ENCODE data around the gene ADARB2. TPM values are rescaled to one million over a fixed set of nuclear protein-coding genes. Genes with fewer than 3 reads are reported as not detected.
A peak's percentile ranks its signal among the peaks of the same experiment; 100 is the strongest.

ADARB2 gene
- total RNA-seq: under 1 TPM; 0.27 to 0.78 (median 0.40) TPM
- total RNA-seq (2013): 0.14 TPM

GRCh38 chr10:1737222-1738061 lies at the start of gene ADARB2:
Gene ADARB2 (minus strand): TSS chr10:1737525.
- H3K27ac ChIP-seq (ENCODE audit: low read length): no peak within 1 kb of the TSS
- intact Hi-C loops (cut with micrococcal nuclease): no loop called here
- no peaks in the 10 kb centered on the region for H3K36me3 ChIP-seq (ENCODE audit: control insufficient read depth, insufficient read depth, low read length)
- Mint-ChIP-seq H3K27me3 (ENCODE audit: low read depth in 2 of 2) (peaks cover 37 to 71% of the 10 kb centered on the region in 2 donors), H3K4me3 (no peak within 1 kb of the TSS), H3K36me3 (no peaks in the 10 kb centered on the region), H3K9me3 (no peaks in the 10 kb centered on the region), H3K27ac (no peak within 1 kb of the TSS), H3K4me1 (no peaks in the 10 kb centered on the region)
- ATAC-seq (no peak), DNase-seq (peak in 1 of 2 donors; percentile 15)
- no peaks in the 10 kb centered on the region for H3K9me3 ChIP-seq (ENCODE audit: control insufficient read depth, insufficient read depth, low read length)
- WGBS (ENCODE audit: insufficient coverage): 1% methylated on average over 50 of the region's 50 CpGs
- peaks cover 39% of the 10 kb centered on the region for H3K27me3 ChIP-seq (ENCODE audit: control insufficient read depth, insufficient read depth, low read length)
- TF ChIP-seq CTCF (IDR thresholded peaks at IDR 0.05): no peak
- peaks cover 15% of the 10 kb centered on the region for H3K4me1 ChIP-seq (ENCODE audit: control insufficient read depth, insufficient read depth, low read length)
- H3K4me3 ChIP-seq (ENCODE audit: low read length): peak within 1 kb of the TSS; percentile 5

GRCh38 chr10:1785835-1786234 lies 48.5 kb upstream of the ADARB2 start:
- no peak for ATAC-seq
- Mint-ChIP-seq H3K4me1 (no peaks in the 10 kb centered on the region), H3K27ac (no peak overlapping the region), H3K9me3 (no peaks in the 10 kb centered on the region), H3K4me3 (no peak overlapping the region), H3K27me3 (ENCODE audit: low read depth in 2 of 2) (no peaks in the 10 kb centered on the region), H3K36me3 (no peaks in the 10 kb centered on the region)
- Histone ChIP-seq H3K27ac (ENCODE audit: low read length) (no peak overlapping the region), H3K4me3 (ENCODE audit: low read length) (no peak overlapping the region), H3K9me3 (ENCODE audit: control insufficient read depth, insufficient read depth, low read length) (no peaks in the 10 kb centered on the region), H3K4me1 (ENCODE audit: control insufficient read depth, insufficient read depth, low read length) (no peaks in the 10 kb centered on the region), H3K27me3 (ENCODE audit: control insufficient read depth, insufficient read depth, low read length) (no peaks in the 10 kb centered on the region), H3K36me3 (ENCODE audit: control insufficient read depth, insufficient read depth, low read length) (no peaks in the 10 kb centered on the region)
- TF ChIP-seq CTCF (IDR thresholded peaks at IDR 0.05): no peak
- 71% methylated on average over 3 of the region's 3 CpGs for WGBS (ENCODE audit: insufficient coverage)
- intact Hi-C loops (cut with micrococcal nuclease): no loop called here
- DNase-seq: no peak

GRCh38 chr10:1782841-1783240 lies 45.5 kb upstream of the ADARB2 start:
- ATAC-seq (no peak), DNase-seq (no peak)
- no peaks in the 10 kb centered on the region for H3K9me3 ChIP-seq (ENCODE audit: control insufficient read depth, insufficient read depth, low read length)
- Mint-ChIP-seq H3K27me3 (ENCODE audit: low read depth in 2 of 2) (no peaks in the 10 kb centered on the region), H3K36me3 (no peaks in the 10 kb centered on the region), H3K4me3 (no peak overlapping the region), H3K4me1 (no peaks in the 10 kb centered on the region), H3K27ac (no peak overlapping the region), H3K9me3 (no peaks in the 10 kb centered on the region)
- WGBS (ENCODE audit: insufficient coverage): 89% methylated on average over 5 of the region's 5 CpGs
- no peaks in the 10 kb centered on the region for H3K4me1 ChIP-seq (ENCODE audit: control insufficient read depth, insufficient read depth, low read length)
- no peak overlapping the region for H3K27ac ChIP-seq (ENCODE audit: low read length)
- no peaks in the 10 kb centered on the region for H3K27me3 ChIP-seq (ENCODE audit: control insufficient read depth, insufficient read depth, low read length)
- no peak for TF ChIP-seq CTCF (IDR thresholded peaks at IDR 0.05)
- no peaks in the 10 kb centered on the region for H3K36me3 ChIP-seq (ENCODE audit: control insufficient read depth, insufficient read depth, low read length)
- H3K4me3 ChIP-seq (ENCODE audit: low read length): no peak overlapping the region
- intact Hi-C loops (cut with micrococcal nuclease): no loop called here

- Mint-ChIP-seq H3K36me3 (no peaks in the 10 kb centered on the region), H3K27me3 (ENCODE audit: low read depth in 2 of 2) (no peaks in the 10 kb centered on the region), H3K4me1 (no peaks in the 10 kb centered on the region), H3K9me3 (peaks cover 0 to under 1% of the 10 kb centered on the region in 2 donors), H3K4me3 (no peak overlapping the region), H3K27ac (no peak overlapping the region)
- Histone ChIP-seq H3K27me3 (ENCODE audit: control insufficient read depth, insufficient read depth, low read length) (no peaks in the 10 kb centered on the region), H3K36me3 (ENCODE audit: control insufficient read depth, insufficient read depth, low read length) (no peaks in the 10 kb centered on the region), H3K4me1 (ENCODE audit: control insufficient read depth, insufficient read depth, low read length) (no peaks in the 10 kb centered on the region), H3K9me3 (ENCODE audit: control insufficient read depth, insufficient read depth, low read length) (no peaks in the 10 kb centered on the region), H3K4me3 (ENCODE audit: low read length) (no peak overlapping the region), H3K27ac (ENCODE audit: low read length) (no peak overlapping the region)
- ATAC-seq: no peak
- intact Hi-C loops (cut with micrococcal nuclease): no loop called here
- 91% methylated on average over 10 of the region's 10 CpGs for WGBS (ENCODE audit: insufficient coverage)
- TF ChIP-seq CTCF (IDR thresholded peaks at IDR 0.05): no peak
- no peak for DNase-seq
These were observed 42.5 kb upstream of the ADARB2 start for GRCh38 chr10:1779796-1780195.
